NCI-H2081 (cell line): ENCODE results near the gene LRBA.

ENCODE experiments used
- DNase-seq, 2 experiments: peaks; one replicate each; lab custom pipeline; 2025; lab: John Stamatoyannopoulos, UW

Gene LRBA

DNA sequence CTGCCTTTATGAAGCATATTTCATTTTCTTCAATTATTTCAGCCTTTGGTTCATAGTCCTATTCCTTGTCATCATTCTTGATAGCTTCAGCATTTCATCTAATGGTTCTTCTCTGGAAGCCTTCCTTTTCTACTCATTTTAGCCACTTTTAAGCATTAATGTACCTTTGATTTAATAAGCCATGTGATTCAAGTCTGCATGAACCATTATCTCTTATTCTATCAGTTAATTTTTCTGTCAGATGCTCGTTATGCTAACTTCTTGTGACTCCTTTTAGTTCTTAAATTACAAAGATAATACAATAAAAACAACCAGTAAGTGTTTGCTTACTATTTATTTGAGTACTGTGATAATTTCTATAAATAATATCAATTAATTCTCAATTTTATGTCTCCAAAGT is 643.2 kb downstream of the LRBA start:
- no peak for DNase-seq

DNA sequence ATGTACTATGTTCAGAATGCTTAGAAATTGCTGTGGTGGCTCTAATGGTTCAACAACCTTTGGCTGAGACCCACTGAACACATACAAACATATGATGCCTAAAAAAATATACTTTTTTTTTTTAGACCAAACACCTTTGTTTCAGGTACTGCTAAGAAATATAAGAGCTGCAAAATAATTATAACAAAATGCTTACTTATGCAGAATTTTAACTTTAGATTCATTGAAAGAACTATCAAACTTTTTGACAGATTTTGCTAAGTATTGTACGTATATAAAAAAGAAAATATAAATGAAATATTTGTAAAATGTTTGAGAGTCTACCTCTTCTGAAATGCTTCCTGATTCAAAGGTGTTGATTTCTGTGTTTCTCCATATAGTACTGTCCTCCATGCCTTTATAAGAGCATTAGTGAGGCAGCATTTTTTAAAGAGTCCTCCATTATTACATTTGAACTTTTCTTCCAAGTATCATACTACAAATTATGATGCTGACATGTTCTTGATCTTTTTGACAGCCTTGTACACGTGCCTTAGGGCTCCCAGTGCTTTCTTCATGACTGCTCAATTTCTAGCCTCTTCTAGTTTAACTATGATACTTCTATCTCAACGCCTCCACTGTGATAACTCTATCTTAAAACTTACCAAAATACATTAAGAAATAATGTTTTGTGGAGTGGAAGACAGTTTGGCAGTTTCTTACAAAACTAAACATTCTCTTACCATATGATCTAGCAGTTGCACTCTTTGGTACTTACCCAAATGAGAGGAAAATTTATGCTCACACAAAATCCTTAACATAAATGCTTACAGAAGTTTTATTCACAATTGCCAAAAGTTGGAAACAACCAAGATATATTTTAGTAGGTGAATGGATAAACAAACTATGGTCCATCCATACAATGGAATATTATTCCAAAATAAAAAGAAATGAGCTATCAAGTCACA is 645.4 kb downstream of the LRBA start:
- DNase-seq = no peak

GRCh38 chr4:150368667-150369066 is 646.4 kb downstream of the LRBA start:
- peak; percentile 33 to 78 for DNase-seq

DNA sequence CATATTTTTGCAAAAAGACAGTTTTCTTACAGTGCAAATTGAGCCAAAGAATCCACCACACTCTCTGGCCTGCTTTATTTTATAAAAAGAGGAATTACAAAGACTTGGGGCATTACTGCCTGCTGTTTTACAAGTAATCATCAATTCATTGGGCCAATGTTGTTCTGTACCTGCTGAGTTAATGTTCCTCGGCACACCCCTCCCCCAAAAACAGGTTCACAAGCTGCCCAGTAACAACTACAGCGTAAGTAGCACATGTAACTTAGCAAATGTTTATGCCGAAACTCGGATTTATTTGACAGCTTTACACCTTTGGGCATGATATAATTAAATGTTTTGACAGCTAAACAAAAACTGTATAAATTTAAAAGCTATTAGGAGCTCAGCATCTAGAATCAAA is 647.8 kb downstream of the LRBA start:
- DNase-seq = peak in 1 of 2 experiments; percentile 30

GRCh38 chr4:150366487-150366999 is 648.5 kb downstream of the LRBA start:
- DNase-seq = peak in 1 of 2 experiments; percentile 62

- no peak for DNase-seq
Measured at GRCh38 chr4:150363721-150364688, 651.1 kb downstream of the LRBA start.

DNA sequence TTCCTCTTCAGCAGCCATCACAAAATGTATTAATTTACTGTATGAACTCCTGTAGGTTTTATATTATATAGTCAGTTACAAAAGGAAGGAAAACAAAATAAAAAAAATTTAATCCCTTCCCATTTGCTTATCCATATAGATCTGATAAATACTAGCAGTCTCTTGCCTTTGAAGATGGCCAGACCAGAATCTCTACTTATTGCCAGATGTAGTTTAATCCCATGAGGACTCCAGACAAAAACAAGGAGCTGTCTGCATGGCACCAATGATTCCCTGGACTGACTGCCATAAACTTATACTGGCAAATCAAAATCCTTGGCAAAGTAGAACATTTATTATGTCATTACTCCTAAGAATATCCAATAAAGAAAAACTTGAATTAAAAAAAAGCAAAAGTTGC is 656.4 kb downstream of the LRBA start:
- DNase-seq = no peak

DNA sequence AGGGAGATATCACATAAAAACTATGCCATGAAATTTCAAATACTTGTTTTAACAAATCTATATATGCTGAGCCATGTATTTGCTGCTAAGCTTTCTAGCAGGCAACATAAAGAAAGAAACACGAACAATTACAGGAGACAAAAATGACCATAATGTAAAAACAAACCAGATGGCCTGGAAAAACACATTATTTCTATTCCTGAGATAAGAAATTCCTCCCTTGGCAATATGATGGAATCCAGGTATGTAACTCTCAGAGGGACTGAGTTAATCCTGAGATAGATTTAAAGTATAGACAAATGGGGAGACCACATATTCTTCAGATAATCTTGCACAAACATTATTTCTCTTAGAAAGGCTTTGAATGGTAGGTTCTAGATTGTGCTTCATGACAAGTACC is 657.3 kb downstream of the LRBA start:
- DNase-seq = no peak

DNA sequence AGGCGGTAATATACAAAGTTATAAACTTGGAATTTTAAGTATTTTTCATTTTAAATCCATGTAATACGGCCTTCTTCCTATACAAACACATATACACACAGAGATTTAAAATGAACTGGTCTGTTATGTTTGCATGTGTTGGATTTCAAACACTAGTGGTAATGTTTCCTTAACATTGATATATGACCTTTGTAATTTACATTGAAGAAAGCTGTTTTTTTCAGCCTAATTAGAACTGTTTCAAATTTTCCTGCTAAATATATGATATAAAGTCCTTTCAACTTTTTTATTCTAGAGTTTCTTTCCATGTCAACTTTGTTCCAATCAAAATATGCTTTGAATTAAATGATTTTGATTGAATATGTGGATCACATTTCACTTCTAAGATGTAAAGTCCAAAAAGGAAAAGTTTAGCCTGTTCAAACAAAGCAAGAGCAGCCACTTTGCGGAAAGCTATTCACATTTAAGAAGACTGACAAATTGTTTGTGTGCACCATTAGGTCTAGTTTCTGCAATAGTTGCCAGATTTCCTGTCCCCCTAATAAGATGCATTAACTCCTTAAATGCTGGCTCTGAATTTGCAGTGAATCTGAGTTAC is 659.1 kb downstream of the LRBA start:
- DNase-seq = no peak

- DNase-seq = no peak
Measured at GRCh38 chr4:150355418-150355817, 659.7 kb downstream of the LRBA start.

DNA sequence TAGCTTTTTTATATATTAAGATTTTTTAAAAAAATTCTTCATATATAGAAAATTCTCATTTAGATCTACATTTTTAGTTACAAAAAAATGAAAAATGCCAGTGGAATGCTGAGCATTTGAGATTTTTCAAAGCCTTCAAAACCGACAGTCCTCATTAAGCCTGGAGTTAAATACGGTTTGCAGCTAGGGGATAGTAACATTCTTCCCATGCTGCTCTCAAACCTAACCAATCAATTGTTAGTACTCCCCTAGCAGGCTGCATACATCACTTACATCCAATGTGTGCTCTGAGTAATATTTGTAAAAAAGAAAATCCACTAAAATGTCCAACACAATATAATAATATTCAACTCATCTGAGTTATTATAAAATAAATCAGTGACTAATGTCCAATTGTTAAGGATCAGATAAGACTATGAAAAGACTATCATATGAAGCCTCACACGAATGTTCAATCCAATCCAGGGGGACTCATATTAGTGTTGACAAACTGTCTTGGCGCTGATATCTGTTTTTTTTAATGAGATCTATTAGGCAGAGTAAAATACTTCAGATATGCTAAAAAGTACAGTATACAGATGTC is 660.8 kb downstream of the LRBA start:
- no peak for DNase-seq

GRCh38 chr4:150348079-150348478 is 667.0 kb downstream of the LRBA start:
- DNase-seq = no peak

- DNase-seq = no peak
Measured at GRCh38 chr4:150345207-150345744, 669.8 kb downstream of the LRBA start.

GRCh38 chr4:150343796-150344195 is 671.3 kb downstream of the LRBA start:
- no peak for DNase-seq

GRCh38 chr4:150342945-150343344 is 672.1 kb downstream of the LRBA start:
- DNase-seq = no peak

DNA sequence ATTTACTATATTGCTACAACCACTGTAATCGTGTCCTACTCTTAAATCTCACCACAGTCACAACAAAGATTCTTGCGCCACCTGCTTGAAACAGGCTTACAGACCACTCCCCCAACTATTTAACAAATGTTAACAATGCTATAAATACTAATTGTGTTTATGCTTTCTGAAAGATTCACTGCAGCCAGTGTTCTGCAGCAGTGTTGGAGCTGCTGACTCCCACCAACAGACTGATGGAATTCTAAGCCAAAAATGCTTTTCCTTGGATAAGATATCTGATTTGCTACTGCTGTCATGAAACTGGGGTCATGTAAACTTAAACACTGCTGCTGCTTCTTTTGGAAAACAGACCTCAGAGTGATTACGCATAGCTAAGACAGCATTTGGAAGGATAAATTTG is 677.4 kb downstream of the LRBA start:
- no peak for DNase-seq

DNA sequence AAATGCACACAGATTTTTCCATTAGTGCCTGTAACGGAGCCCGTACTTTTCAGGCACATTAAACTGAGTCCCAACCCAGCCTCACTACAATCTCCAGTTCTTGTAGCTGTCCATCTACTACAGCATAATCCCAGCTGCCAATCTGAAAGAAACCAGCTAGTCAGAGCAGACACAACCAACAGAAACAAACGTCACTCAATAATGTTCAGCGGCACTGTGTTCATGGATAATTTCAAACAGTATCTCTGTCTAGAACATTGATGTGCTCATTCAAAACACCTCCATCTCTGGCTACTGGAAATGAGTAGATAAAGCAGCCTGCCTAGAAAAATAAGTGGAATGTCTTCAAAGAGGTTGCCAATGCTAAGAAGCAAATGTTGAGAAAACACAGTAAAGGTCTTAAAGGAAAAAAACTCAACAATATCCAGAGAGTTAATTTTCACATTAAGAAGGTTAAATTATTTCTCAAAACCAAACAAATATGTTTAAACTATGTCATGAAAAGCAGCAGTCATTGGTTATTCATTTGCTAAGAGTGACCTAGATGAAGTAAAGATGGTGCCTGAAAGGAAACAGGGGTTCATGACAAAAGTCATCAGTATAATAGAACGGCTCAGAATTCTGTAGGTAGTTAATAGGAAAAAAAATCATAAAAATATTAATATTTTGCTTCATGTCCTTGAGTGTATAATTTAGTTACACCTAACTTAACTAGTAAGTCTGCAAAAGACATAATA is 678.2 kb downstream of the LRBA start:
- no peak for DNase-seq

DNA sequence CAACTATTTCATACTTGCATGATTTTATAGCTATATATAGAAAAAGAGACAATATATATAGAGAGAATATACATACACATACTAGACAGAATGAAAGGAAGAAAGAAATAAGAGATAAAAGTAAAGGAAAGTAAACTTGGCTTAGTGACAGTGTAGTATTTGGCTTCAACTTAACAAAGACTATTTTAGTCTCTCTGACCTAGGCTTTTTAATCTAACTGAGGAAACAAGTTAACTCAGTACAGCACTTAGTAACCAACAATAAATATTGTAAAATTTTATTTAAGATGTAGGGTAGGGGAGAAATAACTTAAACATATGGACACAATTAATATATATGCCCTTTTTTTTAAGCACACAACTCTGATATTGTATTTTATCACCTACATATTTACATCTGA is 682.1 kb downstream of the LRBA start:
- DNase-seq = no peak

GRCh38 chr4:150332086-150332485 is 683.0 kb downstream of the LRBA start:
- DNase-seq = no peak

GRCh38 chr4:150329373-150329772 is 685.7 kb downstream of the LRBA start:
- DNase-seq = no peak

- no peak for DNase-seq
Measured at GRCh38 chr4:150328496-150328895, 686.6 kb downstream of the LRBA start.
